ENCODE results near the gene B3GALNT2. TPM values are rescaled to one million over a fixed set of nuclear protein-coding genes. Genes with fewer than 3 reads are reported as not detected.

The B3GALNT2 gene
- total RNA-seq, 3 donors from 2014 or later, result 17.1 to 34.5 (median 19.6) TPM

DNA sequence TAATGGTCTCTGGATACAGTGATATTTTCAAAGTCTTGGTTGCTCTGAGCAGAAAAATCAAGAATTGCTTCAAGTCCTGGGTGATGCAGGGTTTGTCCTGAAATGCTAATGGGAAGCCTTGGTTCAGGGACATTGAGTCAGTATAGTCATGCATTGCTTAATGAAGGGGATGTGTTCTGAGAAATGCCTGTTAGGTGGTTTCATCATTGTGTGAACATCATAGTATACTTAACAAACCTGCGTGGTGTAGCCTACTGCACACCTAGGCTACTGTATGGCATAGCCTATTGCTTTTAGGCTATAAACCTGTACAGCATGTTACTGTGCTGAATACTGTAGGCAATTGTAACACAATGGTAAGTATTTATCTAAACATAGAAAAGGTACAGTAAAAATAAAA is 100.7 kb downstream of the B3GALNT2 start:
- no peaks in the 10 kb centered on the region for H3K9me3 ChIP-seq
- no peak overlapping the region for H3K4me3 ChIP-seq
- no peaks in the 10 kb centered on the region for H3K36me3 ChIP-seq (ENCODE audit: low read depth)
- intact Hi-C loops (cut with DNase I, micrococcal nuclease), result no loop called here
- no peaks in the 10 kb centered on the region for H3K4me1 ChIP-seq (ENCODE audit: low read depth)
- no peak for DNase-seq
- TF ChIP-seq, protein P1, sequence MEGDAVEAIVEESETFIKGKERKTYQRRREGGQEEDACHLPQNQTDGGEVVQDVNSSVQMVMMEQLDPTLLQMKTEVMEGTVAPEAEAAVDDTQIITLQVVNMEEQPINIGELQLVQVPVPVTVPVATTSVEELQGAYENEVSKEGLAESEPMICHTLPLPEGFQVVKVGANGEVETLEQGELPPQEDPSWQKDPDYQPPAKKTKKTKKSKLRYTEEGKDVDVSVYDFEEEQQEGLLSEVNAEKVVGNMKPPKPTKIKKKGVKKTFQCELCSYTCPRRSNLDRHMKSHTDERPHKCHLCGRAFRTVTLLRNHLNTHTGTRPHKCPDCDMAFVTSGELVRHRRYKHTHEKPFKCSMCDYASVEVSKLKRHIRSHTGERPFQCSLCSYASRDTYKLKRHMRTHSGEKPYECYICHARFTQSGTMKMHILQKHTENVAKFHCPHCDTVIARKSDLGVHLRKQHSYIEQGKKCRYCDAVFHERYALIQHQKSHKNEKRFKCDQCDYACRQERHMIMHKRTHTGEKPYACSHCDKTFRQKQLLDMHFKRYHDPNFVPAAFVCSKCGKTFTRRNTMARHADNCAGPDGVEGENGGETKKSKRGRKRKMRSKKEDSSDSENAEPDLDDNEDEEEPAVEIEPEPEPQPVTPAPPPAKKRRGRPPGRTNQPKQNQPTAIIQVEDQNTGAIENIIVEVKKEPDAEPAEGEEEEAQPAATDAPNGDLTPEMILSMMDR (IDR thresholded peaks at IDR 0.05), result no peak
- ATAC-seq, result no peak

DNA sequence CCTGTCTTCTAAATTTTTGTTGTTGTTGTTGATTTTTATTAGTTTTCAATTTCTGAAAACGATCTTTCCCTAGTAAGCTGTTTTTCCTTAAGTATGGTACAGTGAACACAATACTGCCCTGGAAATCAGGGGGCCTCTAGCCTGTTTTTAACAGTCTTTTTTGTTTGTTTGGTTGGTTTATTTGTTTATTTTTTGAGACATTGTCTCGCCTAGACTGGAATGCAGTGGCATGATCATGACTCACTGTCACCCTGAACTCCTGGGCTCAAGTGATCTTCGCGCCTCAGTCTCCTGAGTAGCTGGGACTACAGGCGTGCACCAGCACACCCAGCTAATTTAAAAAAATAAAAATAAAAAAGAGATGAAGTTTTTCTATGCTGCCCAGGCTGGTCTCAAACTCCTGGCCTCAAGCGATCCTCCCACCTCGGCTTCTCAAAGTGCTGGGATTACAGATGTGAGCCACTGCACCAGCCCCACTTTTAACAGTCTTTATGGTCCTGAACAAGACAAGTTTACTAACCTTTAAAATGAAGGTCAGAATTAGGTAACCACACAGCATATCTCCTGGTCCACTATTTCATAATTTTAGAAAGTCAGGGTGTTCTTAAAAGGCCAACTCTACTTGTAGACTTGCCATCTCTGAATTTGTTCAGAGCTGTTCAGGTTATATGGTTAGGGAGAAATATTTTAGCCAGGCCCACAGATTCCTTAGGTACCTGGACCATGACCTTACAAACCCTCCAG is 101.6 kb downstream of the B3GALNT2 start:
- intact Hi-C loops (cut with DNase I, micrococcal nuclease), result no loop called here
- no peak for DNase-seq
- Histone ChIP-seq H3K36me3 (ENCODE audit: low read depth) (no peaks in the 10 kb centered on the region), H3K4me1 (ENCODE audit: low read depth) (no peaks in the 10 kb centered on the region), H3K4me3 (no peak overlapping the region), H3K9me3 (no peaks in the 10 kb centered on the region)
- no peak for ATAC-seq
- TF ChIP-seq, protein P1 (IDR thresholded peaks at IDR 0.05), result no peak

DNA sequence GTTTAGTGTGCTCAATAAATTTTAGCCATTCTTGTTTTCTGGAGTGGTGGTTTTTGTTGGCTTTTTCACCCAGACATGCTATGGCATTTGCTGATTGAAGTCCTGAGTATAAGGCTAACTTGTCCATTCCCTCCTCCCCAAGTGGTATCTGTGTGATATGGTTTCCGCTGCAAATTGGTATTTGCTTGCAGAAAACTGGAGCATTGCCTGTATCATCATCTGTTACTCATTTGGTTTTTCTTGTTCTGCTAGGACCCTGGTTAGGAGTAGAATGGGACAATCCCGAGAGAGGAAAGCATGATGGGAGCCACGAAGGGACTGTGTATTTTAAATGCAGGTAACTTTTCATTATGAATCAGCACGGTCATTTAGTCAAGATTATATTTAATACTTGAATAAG is 103.0 kb downstream of the B3GALNT2 start:
- no peak for DNase-seq
- Histone ChIP-seq H3K4me1 (ENCODE audit: low read depth) (no peaks in the 10 kb centered on the region), H3K9me3 (no peaks in the 10 kb centered on the region), H3K4me3 (no peak overlapping the region), H3K36me3 (ENCODE audit: low read depth) (no peaks in the 10 kb centered on the region)
- intact Hi-C loops (cut with DNase I, micrococcal nuclease), result no loop called here
- TF ChIP-seq, protein P1 (IDR thresholded peaks at IDR 0.05), result no peak
- no peak for ATAC-seq

Other genes with a start within 250 kb of the B3GALNT2 start
- 10 to 100 TPM; 25.9 to 40.5 (median 37.3) TPM for gene ARID4B, start 176.3 kb downstream of the B3GALNT2 start, total RNA-seq
- gene GGPS1, start 175.9 kb downstream of the B3GALNT2 start, total RNA-seq, result 10 to 100 TPM; 26.4 to 40.8 (median 34.1) TPM
- 10 to 100 TPM; 21.1 to 25.5 (median 23.9) TPM for gene TBCE, start 137.0 kb downstream of the B3GALNT2 start, total RNA-seq
- 1 to 10 TPM; 2.9 to 7.7 (median 4.6) TPM for gene GNG4, start 145.3 kb upstream of the B3GALNT2 start, total RNA-seq

Data from mucosa of descending colon (tissue), 3 donors.